Stimulated activated CD8-positive, alpha-beta memory T cell treated with anti-CD3 and anti-CD28 coated beads, Interleukin-7, amount 100 ng/mL, for 48 hours (primary cell): ENCODE measurements around the gene OSBPL2.

Experiments used
- DNase-seq, 2 donors: peaks; one replicate each; pipeline ENCODE4 v3.0.0-alpha.2; 2020; ENCODE audit warnings: low read depth in 1 of 2; ENCODE audit errors: extremely low read depth in 1 of 2

OSBPL2 gene

GRCh38 chr20:62308102-62308822 lies 69.9 kb downstream of the OSBPL2 start:
- DNase-seq: no peak

- no peak for DNase-seq
Measured at GRCh38 chr20:62309198-62309944, 71.0 kb downstream of the OSBPL2 start.

DNA sequence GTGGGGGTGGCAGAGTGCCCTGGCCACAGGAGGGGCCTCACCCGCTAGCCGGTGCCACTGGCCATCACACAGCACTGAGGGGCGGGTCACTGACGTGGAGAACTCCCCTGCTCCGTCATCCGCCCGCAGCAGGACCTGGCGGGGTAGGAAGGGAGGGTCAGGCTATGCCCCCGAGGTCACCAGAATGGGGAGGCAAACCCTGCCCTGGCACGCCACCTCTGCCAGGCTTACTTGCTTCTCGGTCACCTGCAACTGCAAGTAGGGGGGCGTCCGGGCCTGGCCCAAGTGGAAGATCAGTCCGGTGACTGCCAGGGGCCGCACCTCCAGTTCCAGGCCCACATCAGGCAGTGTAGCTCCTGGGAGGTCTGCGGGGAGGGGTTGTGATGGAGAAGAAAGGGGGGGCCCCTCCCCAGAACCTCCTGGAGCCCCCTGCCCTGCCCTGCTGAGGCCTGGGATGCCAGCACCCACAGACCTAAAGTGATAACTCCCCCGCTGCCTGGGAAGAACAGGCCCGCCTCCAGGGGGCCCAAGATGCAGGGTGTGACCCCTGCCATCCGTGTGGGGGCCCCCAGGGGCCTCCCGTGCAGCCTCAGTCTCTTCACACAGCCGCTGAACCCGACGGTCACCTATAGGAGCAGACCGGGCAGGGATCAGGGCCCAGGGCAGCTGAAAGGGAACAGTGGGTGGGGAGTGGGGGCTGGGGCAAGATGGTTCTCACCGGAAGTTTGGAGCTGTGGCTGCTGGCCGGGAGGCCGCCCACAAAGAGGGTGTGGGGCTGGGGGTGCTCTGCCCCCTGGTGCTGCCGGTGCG lies 71.8 kb downstream of the OSBPL2 start:
- DNase-seq: no peak

DNA sequence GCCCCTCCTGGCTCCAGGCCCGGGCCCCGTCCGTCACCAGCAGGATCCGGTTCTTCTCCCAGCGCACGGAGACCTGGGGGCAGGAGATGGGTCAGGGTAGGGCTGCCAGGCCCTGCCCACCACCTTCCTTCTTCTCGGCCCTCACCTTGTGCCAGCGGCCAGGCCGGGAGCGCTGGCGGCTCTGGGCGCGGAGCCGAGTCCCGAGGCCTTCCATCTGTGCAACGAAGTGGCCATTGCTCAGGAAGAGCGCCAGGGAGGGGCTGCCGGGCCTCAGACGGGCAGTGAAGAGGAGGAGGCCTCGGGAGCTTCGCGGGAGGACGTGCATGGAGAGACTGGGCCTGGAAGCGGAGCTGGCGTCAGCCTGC lies 72.4 kb downstream of the OSBPL2 start:
- DNase-seq: no peak

DNA sequence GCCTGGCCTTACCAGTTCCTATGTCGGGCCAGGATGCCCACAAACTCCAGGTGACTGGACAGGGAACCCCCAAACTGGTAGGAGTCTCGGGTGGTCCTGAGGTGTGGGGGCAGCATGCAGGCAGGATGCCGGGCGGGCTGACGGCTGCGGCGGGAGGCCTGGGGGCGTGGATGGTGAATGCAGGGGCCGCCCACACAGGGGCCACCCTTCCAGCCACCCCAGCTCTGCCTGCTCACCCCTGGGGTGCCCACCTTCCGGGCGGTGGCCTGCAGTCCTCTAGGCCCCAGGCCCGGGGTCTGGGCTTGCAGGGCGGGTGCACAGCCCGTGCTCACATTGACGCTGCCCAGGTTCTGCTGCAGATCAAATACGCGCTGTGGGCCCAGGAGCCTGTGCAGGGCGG lies 72.8 kb downstream of the OSBPL2 start:
- no peak for DNase-seq

DNA sequence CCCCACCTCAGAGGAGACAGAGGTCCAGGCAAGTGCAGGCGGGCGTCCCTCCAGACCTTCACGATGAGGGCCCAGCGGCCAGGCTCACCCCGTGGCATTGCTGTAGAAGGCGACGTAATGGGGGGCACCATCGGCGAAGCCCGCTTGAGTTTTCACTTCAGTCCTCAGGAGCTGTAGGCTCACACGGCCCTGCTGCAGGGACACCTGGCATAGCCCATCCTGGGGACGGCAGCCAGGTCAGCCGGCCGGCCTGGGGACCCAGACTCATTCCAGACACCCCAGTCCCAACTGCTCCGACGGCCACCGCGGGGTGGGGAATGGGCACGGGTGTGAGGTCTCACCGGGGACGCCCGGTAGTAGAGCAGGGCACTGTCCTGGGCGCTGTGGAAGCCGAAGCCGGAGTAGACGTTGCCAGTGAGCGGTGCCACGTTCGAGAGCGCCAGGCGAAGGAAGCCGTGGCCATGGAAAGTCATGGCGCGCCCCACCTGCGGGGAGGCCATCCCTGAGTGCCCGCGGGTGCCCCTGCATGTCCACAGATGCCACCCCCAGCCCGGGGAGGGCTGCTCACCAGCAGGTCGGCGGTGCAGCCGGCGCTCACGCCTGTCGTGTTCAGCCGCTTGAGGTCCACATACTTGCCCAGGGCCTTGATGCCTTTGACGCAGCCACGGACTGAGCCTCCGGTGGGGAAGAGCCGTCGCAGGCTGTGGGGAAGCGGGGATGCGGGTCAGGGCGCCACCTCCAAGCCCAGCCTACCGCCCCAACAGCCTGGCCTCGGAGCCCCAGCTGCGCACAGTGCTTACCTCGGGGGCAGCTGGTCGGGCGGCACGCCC lies 73.7 kb downstream of the OSBPL2 start:
- DNase-seq: no peak

DNA sequence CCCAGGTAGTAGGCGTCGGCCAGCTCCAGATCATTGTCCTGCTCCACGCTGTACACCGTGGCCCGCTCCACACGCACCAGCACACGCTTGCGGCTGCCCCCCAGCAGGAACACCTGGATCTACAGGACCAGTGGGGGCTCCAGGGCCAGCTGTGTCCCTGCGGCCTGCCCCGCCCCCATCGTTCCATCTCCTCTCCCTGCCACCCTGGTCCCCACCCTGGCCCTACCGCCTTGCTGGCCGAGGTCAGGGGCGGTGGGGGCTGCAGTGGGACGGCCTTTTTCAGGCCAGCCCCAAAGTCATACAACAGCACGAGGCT lies 74.3 kb downstream of the OSBPL2 start:
- DNase-seq: no peak

DNA sequence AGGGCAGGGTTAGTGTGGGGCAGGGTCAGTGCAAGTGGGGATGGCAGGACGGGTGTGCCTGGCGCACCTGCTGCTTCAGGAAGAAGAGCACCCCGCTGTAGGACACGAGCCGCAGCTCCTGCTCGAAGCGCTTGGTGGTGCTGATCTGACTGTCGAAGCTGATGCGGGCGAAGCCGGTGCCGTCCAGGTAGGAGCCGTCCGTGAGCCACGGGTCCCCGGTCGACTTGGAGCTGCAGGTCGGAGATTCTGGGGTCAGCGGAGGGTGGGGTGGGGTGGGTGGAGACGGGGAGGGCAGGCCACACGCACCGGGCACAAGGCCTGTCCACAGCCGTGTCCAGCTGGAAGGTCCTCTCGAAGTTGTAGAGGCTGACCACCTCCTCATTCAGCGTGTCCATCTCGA lies 74.7 kb downstream of the OSBPL2 start:
- no peak for DNase-seq

GRCh38 chr20:62313460-62314338 lies 75.4 kb downstream of the OSBPL2 start:
- DNase-seq: no peak

DNA sequence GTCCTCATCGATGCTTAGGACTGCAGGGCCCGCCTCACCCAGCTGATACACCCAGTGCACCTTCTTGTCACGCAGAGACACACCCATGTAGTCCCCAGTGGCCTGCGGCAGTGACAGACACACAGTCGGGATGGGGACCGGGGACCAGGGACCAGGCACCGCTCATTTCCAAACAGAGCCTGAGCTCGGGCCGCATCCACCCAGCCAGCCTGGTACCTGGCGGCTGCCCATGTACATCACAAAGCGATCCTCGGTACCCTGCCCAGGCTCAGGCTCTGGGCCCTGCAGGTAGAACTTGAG lies 76.0 kb downstream of the OSBPL2 start:
- no peak for DNase-seq

- no peak for DNase-seq
Measured at GRCh38 chr20:62314711-62315302, 76.5 kb downstream of the OSBPL2 start.

DNA sequence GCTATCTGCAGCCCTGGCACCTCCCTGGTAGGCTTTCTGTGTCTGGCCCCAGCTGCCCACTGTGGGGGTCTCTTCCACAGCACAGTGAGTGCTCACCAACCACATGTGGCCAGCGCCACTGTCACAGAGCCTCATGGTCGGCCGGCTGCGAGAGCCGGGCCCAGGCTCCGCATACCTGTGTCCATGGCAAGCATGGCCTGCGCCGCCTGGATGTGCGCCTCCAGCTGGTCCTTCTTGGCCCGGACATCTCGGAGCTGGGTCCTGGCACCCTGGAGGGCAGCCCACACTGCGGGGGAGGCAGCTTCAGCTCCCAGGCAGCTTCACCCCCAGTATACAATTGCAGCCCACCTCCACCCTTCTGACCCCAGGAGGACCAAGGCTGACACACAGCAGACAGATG lies 77.5 kb downstream of the OSBPL2 start:
- no peak for DNase-seq

GRCh38 chr20:62316331-62317166 lies 78.2 kb downstream of the OSBPL2 start:
- DNase-seq: no peak

DNA sequence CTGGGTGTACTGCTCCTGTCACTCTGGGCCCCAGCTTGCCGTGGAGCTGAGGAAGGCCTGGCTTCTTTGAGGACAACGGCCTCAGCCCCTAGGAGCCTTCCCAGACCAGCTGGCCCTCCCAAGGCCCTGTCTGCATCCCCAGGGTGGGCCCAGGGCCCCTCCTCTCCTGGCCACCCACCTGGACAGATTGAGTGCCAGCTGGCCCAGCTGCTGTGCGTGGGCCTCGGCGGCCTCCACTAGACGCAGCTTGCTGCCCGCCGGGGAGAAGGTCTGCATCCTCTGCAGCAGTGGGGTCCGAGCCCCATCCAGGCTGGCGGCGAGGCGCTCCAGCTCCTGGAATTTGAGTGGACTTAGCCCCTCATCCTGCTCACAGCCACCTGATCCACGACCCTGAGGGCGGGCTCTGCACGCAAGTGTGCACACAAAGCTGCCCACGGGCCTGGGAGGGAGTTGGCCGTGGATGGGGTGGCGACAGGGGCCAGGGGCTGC lies 78.9 kb downstream of the OSBPL2 start:
- DNase-seq: no peak

- DNase-seq: no peak
Measured at GRCh38 chr20:62318400-62319345, 80.4 kb downstream of the OSBPL2 start.

DNA sequence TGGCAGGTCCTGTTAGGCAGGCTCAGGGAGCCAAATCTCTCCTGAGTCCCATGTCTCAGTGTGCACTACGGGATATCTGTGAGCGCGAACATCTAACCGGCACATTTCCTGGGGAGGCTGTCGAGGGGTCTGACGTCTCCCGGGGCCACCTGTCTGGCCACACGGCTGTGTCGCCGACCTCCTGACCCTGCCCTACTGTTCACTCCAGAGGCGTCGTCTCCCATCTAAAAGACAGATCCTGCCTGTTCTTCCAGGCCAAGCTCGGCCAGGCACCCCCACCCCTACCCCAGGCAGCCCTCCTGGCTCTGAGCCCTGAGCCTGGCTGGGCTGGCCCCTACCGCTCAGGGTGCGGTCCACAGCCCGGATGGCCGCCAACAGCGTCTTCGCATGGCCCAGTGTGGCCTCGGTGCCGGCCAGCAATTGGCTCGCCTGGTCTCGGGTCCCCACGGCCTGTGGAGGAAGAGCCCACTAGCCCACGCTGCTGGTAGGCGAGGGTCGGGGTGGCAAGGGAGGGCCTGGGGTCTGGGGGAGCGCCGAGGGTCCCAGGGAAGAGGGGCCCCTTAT lies 81.1 kb downstream of the OSBPL2 start:
- DNase-seq: no peak

- no peak for DNase-seq
Measured at GRCh38 chr20:62320581-62321354, 82.4 kb downstream of the OSBPL2 start.
